ENCODE measurements around the gene SCMH1.

- TF ChIP-seq POLR2A (IDR thresholded peaks at IDR 0.05) = no peak
- TF ChIP-seq CTCF (IDR thresholded peaks at IDR 0.05) = no peak
Measured at GRCh38 chr1:41236781-41237180, 5.3 kb downstream of the SCMH1 start.
